Dermis blood vessel endothelial cell (primary cell): ENCODE results near the gene TSPAN4. TPM values are rescaled to one million over a fixed set of nuclear protein-coding genes. Genes with fewer than 3 reads are reported as not detected.

Experiments
- DNase-seq: peaks from one replicate; pipeline ENCODE4 v3.0.0; 2010
- total RNA-seq: library from RNA; depleted of rRNA; stranded (reverse); fragments of >200 nt; gene quantifications from 2 replicates; pipeline ENCODE4 v1.2.3, GENCODE V29; 2014

TSPAN4 gene, protein sequence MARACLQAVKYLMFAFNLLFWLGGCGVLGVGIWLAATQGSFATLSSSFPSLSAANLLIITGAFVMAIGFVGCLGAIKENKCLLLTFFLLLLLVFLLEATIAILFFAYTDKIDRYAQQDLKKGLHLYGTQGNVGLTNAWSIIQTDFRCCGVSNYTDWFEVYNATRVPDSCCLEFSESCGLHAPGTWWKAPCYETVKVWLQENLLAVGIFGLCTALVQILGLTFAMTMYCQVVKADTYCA
- 167 and 179 TPM in 2 replicates for total RNA-seq

DNA sequence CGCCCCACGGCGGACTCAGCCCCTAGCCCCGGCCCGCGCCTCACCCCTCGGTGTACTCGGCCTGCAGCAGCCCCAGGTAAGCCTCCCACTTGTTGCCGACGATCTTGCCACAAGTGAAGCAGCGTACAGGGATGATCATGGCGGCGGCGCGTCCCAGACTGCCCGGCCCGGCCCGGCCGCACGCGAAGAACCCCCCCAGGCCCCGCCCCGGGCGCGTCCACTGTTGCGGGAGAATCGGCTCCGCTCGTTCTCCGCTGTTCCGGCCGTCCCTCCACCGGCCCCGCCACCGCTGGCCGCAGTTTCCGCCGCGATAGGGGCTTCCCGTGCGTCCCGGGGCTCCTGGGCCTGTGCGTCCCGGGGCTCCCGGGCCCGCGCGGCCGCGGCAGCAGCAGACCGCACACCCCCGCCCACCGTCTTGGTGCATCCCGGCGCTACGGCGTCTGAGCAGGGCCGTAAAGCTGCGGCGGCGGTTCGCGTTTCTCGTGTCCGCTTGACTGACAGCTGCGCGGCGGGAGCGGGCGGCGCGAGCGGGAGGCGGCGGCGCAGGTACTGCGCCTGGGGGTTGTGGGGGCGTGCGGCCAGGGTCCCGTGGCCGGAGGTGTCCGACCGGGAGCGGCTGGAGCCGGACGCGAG is at the start of gene TSPAN4, which contains the start of gene POLR2L:
Gene TSPAN4, plus strand, starts transcription at position 483 of the 633 bp plus-strand sequence. CDS start 7,453 bp downstream, outside the sequence.
Gene POLR2L, minus strand, starts transcription at position 160 of the 633 bp plus-strand sequence. Its CDS starts 21 bp downstream, at position 139.
- peak; percentile 96 for DNase-seq

DNA sequence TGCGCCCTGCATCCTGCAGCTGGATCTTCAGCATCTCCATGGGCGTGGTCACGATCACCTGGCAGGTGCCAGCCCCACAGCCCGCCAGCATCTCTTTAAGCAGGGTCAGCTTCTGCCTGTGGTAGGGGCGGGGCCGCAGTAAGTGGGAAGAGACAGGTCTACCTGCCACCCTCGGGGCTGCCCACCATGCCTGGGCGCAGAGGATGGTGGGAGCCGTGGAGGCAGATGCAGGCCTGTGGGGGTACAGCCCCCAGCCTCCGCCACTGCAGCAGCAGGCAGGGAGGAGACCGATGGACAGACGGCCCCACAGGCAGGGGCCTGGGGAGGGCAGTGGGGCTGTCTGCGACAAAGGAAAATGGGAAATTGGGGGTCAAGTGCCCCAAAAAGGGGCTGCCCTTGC is 49.8 kb upstream of the TSPAN4 start:
- no peak for DNase-seq

DNA sequence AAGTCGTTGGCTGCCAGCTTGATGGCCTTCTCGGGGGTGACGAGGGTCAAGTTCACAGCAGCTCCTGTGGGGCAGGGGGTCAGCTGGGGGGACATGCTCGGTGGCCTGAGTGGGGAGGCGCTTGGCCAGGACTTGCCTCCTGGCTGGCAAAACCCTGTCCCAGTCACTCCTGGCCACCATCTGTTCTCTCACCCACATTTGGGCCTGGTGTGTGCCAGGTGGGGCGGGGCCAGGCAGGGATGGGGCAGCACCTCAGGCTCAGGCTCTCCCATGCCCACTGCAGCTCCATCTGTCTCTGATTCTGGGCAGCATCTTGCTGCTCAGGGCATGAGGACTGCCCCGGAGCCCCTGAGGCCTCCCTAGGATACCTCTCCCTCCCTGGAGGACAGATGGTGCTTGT is 49.1 kb upstream of the TSPAN4 start:
- no peak for DNase-seq

DNA sequence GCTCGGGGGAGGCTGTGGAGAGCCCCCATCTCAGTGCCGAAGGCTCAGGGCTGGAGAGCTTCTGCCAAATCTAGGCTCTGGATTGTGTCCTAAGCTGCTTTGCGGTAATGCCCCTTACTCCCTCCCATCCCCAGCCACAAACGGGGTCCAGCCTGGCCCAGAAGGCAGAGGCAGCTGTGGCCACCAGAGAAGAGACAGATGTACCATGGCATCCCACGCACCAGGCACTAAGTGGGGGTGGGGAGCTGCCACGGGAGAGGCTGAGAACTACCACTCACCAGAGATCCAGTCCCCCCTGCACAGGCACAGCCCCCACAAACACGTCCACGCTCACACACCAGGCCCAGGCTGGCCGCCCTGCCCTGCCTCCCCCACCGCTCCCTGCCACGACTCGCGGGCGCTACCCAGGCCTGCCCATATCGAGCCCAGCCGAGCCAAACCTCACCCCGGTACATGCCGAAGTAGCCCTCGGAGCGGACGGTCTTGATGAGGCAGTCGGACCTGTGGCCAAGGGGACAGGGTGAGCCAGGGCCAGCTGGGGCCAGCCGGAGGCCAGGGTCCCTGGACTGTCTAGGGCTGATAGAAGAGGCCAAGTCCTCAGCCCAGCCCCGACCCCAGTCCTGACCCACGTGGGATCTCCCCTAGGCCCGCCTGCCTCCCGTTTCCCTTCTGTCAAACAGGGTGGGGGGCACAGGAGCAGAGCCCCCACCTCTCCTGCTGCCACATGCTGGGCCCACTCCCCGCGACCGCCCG is 48.5 kb upstream of the TSPAN4 start:
- no peak for DNase-seq

DNA sequence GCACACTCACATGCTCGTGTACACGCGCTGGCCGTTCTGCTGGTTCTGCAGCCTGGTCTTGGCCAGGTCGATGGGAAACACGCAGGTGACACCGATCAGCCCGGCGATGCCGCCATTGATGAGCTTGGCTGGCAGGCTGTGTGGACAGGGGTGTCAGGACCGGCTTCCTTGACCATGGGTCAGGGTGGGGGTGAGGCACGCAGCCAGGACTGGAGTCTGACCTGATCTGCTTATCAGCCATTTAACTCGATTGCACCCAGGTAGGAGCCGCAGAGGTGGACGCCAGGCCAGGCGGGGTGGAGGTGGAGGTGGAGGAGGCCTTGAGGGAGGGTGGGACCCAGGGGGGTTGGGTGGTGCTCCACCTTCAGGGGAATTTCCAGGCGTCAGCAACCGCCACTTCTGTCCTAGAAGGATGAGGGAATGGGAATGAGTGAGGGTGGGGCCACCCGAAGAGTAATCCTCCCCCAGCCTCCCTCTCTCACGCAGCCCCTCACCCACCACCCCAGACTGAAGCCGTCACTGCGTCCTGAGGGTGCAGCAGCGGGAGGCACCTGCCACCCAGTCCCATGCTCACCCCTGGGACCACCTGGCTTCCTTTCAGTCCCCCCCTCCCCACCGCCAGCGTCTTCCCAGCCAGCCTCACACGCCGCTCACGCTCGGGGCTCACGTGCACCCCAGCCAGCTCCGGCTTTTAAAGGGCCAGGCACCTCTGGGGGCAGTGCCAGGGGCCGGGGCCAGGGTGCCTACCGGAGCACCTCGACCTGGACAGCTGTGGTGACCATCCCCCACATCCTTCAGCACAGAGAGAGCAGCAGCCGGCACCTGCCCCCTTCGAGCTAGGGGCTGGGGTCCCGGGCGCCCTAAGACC is 47.7 kb upstream of the TSPAN4 start:
- no peak for DNase-seq

DNA sequence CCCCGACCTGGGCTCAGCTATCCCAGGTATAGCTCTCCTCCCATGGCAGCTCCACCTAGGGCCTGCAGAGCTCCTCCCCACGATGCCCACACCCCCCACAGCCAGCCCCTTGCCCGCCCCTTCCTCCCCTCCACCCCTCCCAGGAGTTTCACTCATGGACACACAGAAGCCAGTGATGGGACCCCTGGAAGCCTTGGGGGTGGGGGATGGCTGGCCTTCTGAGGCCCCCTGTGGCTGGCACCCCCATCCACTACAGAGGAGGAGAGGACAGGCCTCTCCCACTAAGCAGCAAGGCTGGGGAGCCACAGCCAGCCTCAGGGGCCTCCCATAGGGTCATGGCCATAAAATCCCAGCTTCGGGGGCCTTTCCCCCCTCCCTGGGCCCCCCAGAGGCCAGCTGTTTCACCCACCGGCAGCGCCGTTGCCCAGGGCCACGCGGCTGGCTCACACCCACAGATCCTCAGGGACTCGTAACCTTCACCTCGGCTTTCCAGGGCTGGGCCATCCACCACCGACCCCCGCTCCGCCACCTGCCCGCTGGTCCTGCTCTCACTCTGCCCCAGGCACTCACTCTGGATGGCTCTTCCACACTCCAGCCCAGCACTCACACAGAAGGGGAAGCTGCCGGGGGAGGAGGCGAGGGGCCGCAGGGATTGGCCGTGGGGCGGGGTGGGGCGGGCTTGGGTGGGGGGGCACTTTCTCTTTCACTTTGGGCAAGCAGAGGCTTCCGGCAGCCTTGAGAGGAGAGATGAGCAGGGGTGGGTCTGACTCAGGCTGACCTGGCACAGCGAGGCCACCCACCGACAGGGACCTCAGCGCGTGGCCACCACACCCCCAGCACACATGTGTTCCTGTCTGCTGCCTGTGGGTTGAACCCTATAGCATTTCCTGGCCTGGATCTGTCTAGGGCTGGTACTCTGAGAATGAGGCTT is 46.8 kb upstream of the TSPAN4 start:
- DNase-seq: peak; percentile 74

DNA sequence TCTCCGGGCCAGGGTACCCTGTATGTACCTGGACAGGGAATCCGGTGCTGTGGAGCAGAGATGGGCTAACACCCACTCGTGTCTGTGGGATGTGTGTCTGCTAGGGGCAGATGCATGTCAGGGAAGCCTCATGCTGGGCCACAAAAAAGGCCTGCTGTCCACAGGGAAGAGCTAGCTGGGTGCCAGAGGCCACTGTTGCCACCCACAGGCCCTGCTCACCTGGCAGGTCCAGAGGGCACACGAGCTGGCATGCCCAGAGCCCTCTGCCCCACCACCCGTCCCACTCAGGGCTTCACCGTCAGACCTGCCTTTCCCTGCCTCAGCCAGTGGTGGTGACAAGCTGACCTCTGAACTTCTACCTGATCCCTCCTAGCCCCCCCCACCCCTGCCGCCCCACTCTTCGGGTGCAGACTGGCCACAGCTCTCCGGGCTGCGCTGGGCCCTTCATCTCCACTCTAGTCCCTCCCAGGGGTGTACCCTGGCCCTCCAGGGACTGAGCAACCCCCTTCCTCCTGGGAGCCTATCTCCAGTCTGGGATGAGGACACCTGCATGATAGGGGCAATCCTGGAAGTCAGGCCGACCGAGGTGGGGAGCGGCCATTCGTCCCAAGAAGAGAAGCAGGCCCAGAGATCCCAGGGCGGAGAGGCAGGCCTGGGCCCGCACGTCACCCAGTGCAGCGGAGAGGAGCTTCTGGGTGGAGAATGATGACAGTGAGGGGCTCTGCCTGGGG is 45.9 kb upstream of the TSPAN4 start:
- no peak for DNase-seq

DNA sequence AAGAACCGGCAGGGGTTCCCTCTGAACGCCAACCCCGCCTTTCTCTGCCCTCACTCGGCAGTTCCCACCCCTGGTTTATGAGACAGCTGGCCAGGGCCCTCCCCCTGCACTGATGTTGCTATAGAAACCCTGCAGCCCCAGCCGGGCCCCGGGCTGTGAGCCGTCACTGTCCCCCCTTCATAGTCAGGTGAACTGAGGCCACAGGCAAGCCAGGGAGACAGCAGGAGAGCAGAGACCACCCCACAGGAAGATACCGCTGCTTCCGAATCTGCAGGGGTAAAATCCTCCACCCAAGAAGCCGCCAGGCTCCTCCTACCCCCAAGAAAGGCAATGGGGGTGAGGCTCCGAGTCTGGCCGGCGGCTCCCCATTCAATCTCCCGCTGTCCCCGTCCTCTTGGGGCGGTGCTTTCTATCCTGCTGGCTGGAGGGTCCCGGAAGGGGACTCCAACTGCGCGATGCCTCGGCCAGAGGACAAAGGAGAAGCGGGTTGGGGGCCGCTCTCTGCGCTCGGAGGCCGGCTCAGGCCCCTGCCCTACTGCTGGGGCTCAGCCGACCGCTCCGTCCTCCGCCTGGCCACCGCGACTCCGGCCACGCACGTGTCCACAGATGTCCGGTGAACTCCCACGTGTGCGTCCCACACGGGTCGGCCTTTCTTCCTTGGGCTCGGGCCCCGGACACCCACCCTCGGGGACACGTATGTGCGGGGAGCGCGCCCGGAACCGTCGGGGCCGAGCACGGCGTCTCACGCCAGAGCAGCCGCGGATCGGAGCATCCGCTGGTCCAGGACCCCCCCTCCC is 45.2 kb upstream of the TSPAN4 start:
- peak; percentile 77 for DNase-seq

DNA sequence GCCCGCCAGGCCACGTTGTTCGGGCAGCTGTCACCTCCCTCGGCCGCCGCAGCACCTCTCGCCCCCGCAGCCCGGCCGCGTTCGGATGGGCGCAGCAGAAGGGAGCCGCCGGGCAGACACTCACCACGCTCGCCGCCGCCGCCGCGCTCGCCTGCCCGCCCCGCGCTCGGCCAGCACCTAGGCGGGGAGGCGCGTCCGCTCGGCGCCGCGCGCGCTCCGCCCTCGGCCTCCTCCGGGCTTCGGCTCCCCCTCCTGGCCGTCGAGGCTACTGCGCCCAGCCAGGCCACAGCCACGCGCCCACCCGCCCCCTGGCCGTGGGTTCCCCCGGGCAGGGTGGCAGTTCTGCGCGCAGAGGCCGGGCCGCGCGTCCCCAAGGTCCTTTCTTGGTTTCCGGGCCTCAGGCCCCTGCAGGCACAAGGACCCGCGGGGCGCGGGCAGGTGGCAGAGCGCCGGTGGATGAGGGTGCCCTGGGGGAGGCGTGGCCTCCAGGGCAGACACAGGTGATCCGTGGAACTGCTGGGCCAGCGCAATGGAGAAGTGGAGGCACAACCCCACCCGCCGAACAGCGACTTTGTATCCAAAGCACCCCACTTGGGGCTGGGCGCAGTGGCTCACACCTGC is 44.4 kb upstream of the TSPAN4 start, which contains the start of gene SLC25A22:
Gene SLC25A22, minus strand, starts transcription at position 189 of the 621 bp plus-strand sequence. CDS start 3,275 bp downstream, outside the sequence.
- peak; percentile 88 for DNase-seq

DNA sequence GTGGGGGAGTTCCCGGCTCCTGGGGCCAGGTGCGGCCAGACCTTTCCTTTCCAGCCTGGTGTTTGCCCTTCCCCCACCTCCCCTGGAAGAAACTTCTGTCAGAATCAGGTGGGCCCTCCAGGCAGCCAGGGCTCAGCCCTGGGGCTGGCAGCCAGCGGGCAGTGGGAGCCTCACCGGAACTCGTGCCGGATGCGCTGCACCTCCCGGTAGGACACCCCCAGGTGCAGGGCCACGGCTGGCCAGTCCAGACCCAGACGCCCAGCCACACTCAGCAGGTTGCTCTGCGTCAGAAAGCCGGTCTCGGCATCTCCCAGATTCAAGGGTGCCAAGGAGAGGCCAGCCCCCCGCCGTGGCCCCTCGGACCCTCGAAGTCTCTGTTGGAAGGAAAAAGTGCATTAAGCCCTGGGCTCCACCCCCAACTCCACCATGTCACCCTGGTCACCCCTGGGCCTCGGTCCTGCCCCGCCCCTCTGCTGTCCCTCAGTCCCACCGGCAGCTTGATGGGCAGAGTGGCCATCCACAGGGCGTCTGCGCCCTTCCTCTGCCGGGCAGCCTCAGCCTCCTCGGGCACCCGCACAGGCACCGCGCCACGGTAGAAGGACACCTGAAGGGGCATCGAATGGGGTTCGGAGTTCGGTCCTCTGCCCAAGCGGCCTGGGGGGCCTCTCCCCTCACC is 42.9 kb upstream of the TSPAN4 start:
- DNase-seq: no peak

DNA sequence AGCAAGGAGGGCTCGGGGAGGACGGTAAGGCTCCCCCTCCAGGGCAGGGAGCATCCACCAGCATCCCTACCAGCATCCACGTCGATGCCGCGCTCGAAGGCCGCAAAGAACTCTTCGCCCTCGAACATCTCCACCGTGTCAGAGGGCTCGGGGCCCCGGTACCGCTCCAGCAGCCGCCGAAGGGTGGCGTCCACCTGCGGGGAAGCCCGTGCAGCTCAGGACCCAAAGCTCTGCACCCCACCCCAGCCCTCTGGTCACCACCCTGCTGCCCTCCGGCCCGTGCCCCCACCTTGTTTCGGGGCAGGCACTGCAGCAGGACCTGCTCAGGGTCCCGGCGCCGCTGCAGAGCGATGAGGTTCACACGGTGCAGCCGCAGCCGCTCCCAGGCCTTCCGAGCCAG is 42.2 kb upstream of the TSPAN4 start:
- no peak for DNase-seq

DNA sequence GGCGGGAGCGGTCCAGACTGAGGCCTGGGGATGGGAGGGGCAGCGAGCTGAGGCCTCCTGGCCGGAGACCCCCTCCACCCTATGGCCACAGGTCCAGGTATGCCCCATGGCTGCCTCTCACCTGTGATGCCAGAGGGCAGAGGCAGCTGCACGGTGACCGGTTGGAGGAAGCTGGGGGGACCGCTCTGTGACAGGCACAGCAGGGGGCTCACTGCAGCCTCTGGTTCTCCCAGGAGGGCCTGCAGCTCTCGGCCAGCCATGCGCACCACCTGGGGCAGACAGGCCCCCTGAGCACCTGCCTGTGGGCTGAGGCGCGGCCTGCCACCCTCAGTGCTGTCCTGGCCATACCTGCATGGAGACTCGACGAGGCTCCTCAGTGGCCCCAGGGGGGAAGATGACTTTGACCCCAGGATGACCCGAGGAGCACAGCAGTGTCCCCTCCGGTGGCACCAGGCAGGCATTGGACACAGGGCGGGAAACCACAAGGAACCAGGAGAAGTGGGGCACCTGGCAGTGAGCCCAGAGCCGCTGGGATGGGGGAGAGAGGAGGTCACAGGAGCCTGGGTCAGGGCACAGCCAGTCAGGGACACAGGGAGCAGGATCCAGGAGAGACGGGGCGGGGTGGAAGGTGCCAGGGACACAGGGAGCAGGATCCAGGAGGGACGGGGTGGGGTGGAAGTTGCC is 41.4 kb upstream of the TSPAN4 start:
- no peak for DNase-seq

DNA sequence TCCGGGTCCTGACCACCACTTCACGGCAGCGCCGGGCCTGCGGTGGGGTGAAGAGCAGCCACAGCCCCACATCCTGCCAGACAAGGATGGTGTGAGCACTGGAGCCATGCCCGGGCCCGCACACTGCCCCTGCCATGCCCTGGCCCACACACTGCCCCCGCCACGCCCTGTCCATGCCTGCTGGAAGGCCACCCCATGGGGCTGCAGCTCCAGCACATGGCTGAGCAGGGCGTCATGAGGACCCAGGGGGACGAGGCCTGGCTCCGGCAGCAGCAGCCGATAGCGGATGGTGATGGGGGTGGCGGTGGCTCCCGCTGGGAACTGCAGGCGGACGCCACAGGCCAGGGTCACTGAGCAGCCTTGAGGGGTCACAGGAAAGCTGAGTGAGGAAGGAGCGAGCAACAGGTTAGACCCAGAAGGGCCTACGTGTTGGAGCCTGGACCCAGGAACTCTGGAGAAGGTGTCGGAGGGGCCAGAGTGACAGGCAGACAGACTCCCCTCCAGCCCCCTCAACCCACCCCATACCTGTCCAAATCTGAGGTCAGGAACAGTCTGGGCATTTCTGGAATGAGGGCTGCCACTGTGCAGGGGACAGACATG is 40.5 kb upstream of the TSPAN4 start:
- no peak for DNase-seq

DNA sequence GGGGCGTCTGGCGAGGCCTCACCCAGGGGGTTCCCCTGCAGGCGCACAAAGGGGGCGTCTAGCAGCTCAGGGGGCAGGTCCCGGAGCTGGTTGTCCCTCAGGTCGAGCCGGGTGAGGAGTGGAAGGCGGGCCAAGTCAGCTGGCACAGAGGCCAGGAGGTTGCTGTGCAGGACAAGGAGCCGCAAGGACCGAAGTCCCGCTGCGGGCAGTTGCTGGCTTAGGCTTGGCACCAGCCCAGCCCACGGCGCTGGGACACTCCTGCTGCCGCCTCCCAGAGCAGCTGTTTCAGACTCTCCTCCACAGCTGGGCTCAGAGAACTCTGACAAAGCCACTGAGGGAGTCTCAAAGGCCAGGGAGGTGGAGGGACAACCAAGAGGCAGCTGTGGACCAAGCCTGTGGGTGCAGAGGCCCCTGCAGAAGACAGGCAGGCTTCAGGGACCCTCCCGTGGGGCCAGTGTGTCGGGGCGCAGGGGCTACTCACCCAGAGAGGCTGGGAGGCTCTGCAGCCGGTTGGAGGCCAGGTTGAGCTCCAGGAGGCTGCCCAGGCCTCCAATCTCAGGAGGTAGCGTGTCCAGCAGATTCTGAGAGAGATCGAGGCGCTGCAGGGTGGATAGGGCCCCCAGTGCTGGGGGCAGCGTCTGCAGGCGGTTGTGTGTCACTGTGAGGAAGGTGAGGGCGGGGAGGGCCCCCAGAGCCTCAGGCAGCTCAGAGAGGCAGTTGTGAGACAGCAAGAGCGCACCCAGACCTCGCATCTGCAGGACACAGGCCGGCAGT is 39.8 kb upstream of the TSPAN4 start:
- no peak for DNase-seq

DNA sequence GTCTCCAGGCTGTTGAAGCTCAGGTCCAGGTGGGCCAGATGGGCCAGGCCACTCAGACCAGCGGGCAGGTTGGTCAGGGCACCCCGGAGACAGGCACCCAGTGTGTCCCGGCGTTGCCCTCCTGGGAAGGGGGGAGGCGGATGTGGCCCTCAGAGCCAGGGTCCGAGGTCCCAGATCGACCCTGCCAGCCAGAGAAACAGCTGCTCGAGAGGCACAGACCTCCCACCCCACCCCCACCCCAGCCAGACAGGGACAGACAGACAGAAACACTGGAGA is 39.2 kb upstream of the TSPAN4 start:
- DNase-seq: no peak

DNA sequence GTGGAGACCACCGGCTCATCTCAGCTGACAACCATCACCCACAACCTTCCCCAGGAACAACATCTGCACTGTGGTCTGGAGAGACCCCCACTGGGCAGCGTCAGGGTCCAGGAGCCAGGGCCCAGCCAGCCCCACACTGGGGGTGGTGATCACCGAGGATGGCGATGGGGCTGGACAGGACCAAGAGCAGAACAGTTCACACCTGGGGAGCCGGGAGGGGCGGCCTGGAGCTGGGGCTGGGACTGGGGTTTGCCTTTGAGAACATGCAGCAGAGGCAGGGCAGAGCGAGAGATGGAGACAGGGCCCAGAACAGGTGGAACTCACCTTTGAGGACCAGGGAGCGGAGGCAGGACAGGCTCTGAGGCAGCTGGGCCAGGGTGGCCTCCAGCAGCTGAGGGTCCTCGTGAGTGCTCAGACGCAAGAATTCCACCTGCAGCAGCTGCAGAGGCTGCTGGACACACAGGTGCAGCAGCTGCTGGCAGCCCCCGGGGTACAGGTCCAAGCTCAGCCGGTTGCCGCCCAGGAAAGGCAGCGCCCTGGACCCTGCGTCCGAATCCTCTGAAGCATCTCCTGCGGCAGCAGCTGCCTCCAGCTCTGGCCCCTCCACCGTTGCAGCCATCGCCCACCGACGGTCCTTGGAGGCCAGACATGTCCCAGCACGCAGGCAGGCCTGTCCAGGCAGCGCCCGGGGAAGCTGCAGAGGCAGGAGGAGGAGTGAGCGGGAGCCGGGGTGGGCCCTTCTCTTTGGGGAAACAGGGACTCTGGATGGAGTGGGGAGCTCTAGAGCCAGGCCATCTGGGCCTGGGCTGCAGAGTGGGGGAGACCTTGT is 38.7 kb upstream of the TSPAN4 start:
- no peak for DNase-seq
